GM21390 (cell line): Measurements from ENCODE around the gene DNAAF5.
"Not testable (repeated sequence)": the region's sequence is repeated elsewhere in the genome, so short reads cannot be mapped to it uniquely, and the experiment has no call there.

Source experiments
- ATAC-seq: cut with Tn5 transposase; IDR thresholded peaks from one replicate; pipeline ENCODE4 v1.9.1; 2021; ENCODE audit not compliant: unreplicated experiment

Gene DNAAF5

GRCh38 chr7:745431-746154, 19.1 kb downstream of the DNAAF5 start:
- no peak for ATAC-seq

- ATAC-seq, result no peak
These were observed 19.9 kb downstream of the DNAAF5 start for GRCh38 chr7:746155-747061.

GRCh38 chr7:747186-747585, 20.7 kb downstream of the DNAAF5 start:
- no peak for ATAC-seq

- ATAC-seq, result no peak
These were observed 21.9 kb downstream of the DNAAF5 start for GRCh38 chr7:748446-748845.

- no peak for ATAC-seq
These were observed 22.6 kb downstream of the DNAAF5 start for GRCh38 chr7:749140-749551.

- no peak for ATAC-seq
These were observed 23.8 kb downstream of the DNAAF5 start for GRCh38 chr7:750111-750905.

GRCh38 chr7:751826-752225, 25.3 kb downstream of the DNAAF5 start:
- no peak for ATAC-seq

GRCh38 chr7:752256-752655, 25.8 kb downstream of the DNAAF5 start:
- not testable (repeated sequence) for ATAC-seq

- ATAC-seq, result no peak
These were observed 26.7 kb downstream of the DNAAF5 start for GRCh38 chr7:753190-753589.

- no peak for ATAC-seq
These were observed 28.3 kb downstream of the DNAAF5 start for GRCh38 chr7:754531-755412.

GRCh38 chr7:755413-755805, 28.9 kb downstream of the DNAAF5 start:
- ATAC-seq, result no peak

- no peak for ATAC-seq
These were observed 29.9 kb downstream of the DNAAF5 start for GRCh38 chr7:756231-756927.

GRCh38 chr7:756928-757560, 30.5 kb downstream of the DNAAF5 start:
- no peak for ATAC-seq

GRCh38 chr7:757741-758163, 31.3 kb downstream of the DNAAF5 start:
- ATAC-seq, result no peak

GRCh38 chr7:759569-759968, 33.1 kb downstream of the DNAAF5 start:
- ATAC-seq, result no peak

- no peak for ATAC-seq
These were observed 33.5 kb downstream of the DNAAF5 start for GRCh38 chr7:760006-760405.

- no peak for ATAC-seq
These were observed 34.6 kb downstream of the DNAAF5 start for GRCh38 chr7:761101-761500.

GRCh38 chr7:761631-762030, 35.1 kb downstream of the DNAAF5 start:
- no peak for ATAC-seq

GRCh38 chr7:762885-763284, 36.4 kb downstream of the DNAAF5 start:
- no peak for ATAC-seq
